IPS-18a (cell line): ENCODE results near the gene ZNF80.
"Not testable (repeated sequence)": the region's sequence is repeated elsewhere in the genome, so short reads cannot be mapped to it uniquely, and the experiment has no call there.

Source experiments
- H3K27ac ChIP-seq: one replicate; pipeline ENCODE4 v1.5.1; 2013; ENCODE audit warnings: low read length
- H3K27me3 ChIP-seq: one replicate; pipeline ENCODE4 v1.6.1; 2013; ENCODE audit warnings: mild to moderate bottlenecking, low read length; ENCODE audit not compliant: control insufficient read depth, insufficient read depth
- H3K36me3 ChIP-seq: one replicate; pipeline ENCODE4 v1.6.1; 2013; ENCODE audit warnings: low read depth, low read length; ENCODE audit not compliant: control insufficient read depth
- H3K4me1 ChIP-seq: one replicate; pipeline ENCODE4 v1.6.1; 2013; ENCODE audit warnings: low read depth, low read length; ENCODE audit not compliant: control insufficient read depth
- H3K4me3 ChIP-seq: one replicate; pipeline ENCODE4 v1.5.1; 2013; ENCODE audit warnings: low read length
- H3K9ac ChIP-seq: one replicate; pipeline ENCODE4 v1.6.1; 2013; ENCODE audit warnings: mild to moderate bottlenecking, low read length, moderate library complexity
- H3K9me3 ChIP-seq: one replicate; pipeline ENCODE4 v1.6.1; 2013; ENCODE audit warnings: low read depth, low read length; ENCODE audit not compliant: control insufficient read depth

Gene ZNF80

GRCh38 chr3:114242947-114243346 is 5.6 kb upstream of the ZNF80 start:
- Histone ChIP-seq H3K4me1 (no peaks in the 10 kb centered on the region), H3K9me3 (peaks cover 7% of the 10 kb centered on the region), H3K9ac (no peak overlapping the region), H3K36me3 (no peaks in the 10 kb centered on the region), H3K27me3 (no peaks in the 10 kb centered on the region), H3K27ac (no peak overlapping the region), H3K4me3 (no peak overlapping the region)

GRCh38 chr3:114241262-114241661 is 3.9 kb upstream of the ZNF80 start:
- H3K4me3 ChIP-seq: no peak overlapping the region

GRCh38 chr3:114238146-114238785 is 888 bp upstream of the ZNF80 start:
- H3K4me1 ChIP-seq, H3K9me3 ChIP-seq, H3K4me3 ChIP-seq, H3K9ac ChIP-seq, H3K36me3 ChIP-seq, H3K27me3 ChIP-seq, H3K27ac ChIP-seq: not testable (repeated sequence)

More at GRCh38 chr3:114241262-114241661, 3.9 kb upstream of the ZNF80 start:
- H3K4me1 ChIP-seq: no peaks in the 10 kb centered on the region
- peaks cover 7% of the 10 kb centered on the region for H3K9me3 ChIP-seq
- no peak overlapping the region for H3K9ac ChIP-seq
- no peaks in the 10 kb centered on the region for H3K27me3 ChIP-seq
- no peak overlapping the region for H3K27ac ChIP-seq
- H3K36me3 ChIP-seq: no peaks in the 10 kb centered on the region

- no peaks in the 10 kb centered on the region for H3K4me1 ChIP-seq
- H3K4me3 ChIP-seq: no peak overlapping the region
- no peaks in the 10 kb centered on the region for H3K9me3 ChIP-seq
- no peaks in the 10 kb centered on the region for H3K36me3 ChIP-seq
- no peaks in the 10 kb centered on the region for H3K27me3 ChIP-seq
- H3K9ac ChIP-seq: no peak overlapping the region
- no peak overlapping the region for H3K27ac ChIP-seq
Measured at GRCh38 chr3:114235431-114235830, 1.9 kb downstream of the ZNF80 start.

- no peaks in the 10 kb centered on the region for H3K27me3 ChIP-seq
- no peak overlapping the region for H3K9ac ChIP-seq
- H3K27ac ChIP-seq: no peak overlapping the region
- H3K9me3 ChIP-seq: no peaks in the 10 kb centered on the region
- H3K4me1 ChIP-seq: no peaks in the 10 kb centered on the region
- H3K36me3 ChIP-seq: no peaks in the 10 kb centered on the region
- no peak overlapping the region for H3K4me3 ChIP-seq
Measured at GRCh38 chr3:114234745-114235144, 2.6 kb downstream of the ZNF80 start.

- Histone ChIP-seq H3K27ac (no peak overlapping the region), H3K36me3 (no peaks in the 10 kb centered on the region), H3K9me3 (no peaks in the 10 kb centered on the region), H3K4me3 (no peak overlapping the region), H3K9ac (no peak overlapping the region), H3K27me3 (no peaks in the 10 kb centered on the region), H3K4me1 (no peaks in the 10 kb centered on the region)
Measured at GRCh38 chr3:114231616-114232015, 5.8 kb downstream of the ZNF80 start.

GRCh38 chr3:114227076-114227475 is 10.3 kb downstream of the ZNF80 start:
- H3K27me3 ChIP-seq: no peaks in the 10 kb centered on the region

GRCh38 chr3:114226313-114226712 is 11.1 kb downstream of the ZNF80 start:
- Histone ChIP-seq H3K4me1 (no peaks in the 10 kb centered on the region), H3K36me3 (no peaks in the 10 kb centered on the region), H3K27me3 (no peaks in the 10 kb centered on the region), H3K4me3 (no peak overlapping the region), H3K9me3 (peaks cover 14% of the 10 kb centered on the region), H3K9ac (no peak overlapping the region), H3K27ac (no peak overlapping the region)

More at GRCh38 chr3:114227076-114227475, 10.3 kb downstream of the ZNF80 start:
- Histone ChIP-seq H3K4me1 (no peaks in the 10 kb centered on the region), H3K9me3 (peaks cover 14% of the 10 kb centered on the region), H3K27ac (no peak overlapping the region), H3K4me3 (no peak overlapping the region), H3K9ac (no peak overlapping the region), H3K36me3 (no peaks in the 10 kb centered on the region)

GRCh38 chr3:114223143-114223542 is 14.2 kb downstream of the ZNF80 start:
- Histone ChIP-seq H3K27me3 (no peaks in the 10 kb centered on the region), H3K4me3 (no peak overlapping the region), H3K9ac (no peak overlapping the region), H3K27ac (no peak overlapping the region), H3K9me3 (peaks cover 14% of the 10 kb centered on the region), H3K36me3 (no peaks in the 10 kb centered on the region), H3K4me1 (no peaks in the 10 kb centered on the region)

- Histone ChIP-seq H3K27me3 (no peaks in the 10 kb centered on the region), H3K4me3 (no peak overlapping the region), H3K36me3 (no peaks in the 10 kb centered on the region), H3K27ac (no peak overlapping the region), H3K4me1 (no peaks in the 10 kb centered on the region), H3K9me3 (peaks cover 14% of the 10 kb centered on the region), H3K9ac (no peak overlapping the region)
Measured at GRCh38 chr3:114221881-114222264, 15.5 kb downstream of the ZNF80 start.

GRCh38 chr3:114221165-114221880 is 16.1 kb downstream of the ZNF80 start:
- Histone ChIP-seq H3K4me3 (no peak overlapping the region), H3K9ac (no peak overlapping the region), H3K9me3 (peaks cover 14% of the 10 kb centered on the region), H3K27me3 (no peaks in the 10 kb centered on the region), H3K36me3 (no peaks in the 10 kb centered on the region), H3K27ac (no peak overlapping the region), H3K4me1 (no peaks in the 10 kb centered on the region)

- peaks cover 4% of the 10 kb centered on the region for H3K9me3 ChIP-seq
- no peak overlapping the region for H3K27ac ChIP-seq
- H3K9ac ChIP-seq: no peak overlapping the region
- no peak overlapping the region for H3K4me3 ChIP-seq
- H3K4me1 ChIP-seq: peaks cover 7% of the 10 kb centered on the region
- no peaks in the 10 kb centered on the region for H3K36me3 ChIP-seq
- H3K27me3 ChIP-seq: peaks cover 6% of the 10 kb centered on the region
Measured at GRCh38 chr3:114219741-114220140, 17.6 kb downstream of the ZNF80 start.
